Stimulated activated CD8-positive, alpha-beta memory T cell treated with anti-CD3 and anti-CD28 coated beads, Interleukin-7, amount 100 ng/mL, for 4 hours (primary cell): ENCODE data around the gene TAL1.

Experiments
- DNase-seq, 2 donors: peaks; one replicate each; pipeline ENCODE4 v3.0.0-alpha.2; 2020; ENCODE audit warnings: low read depth in 2 of 2

TAL1 gene

DNA sequence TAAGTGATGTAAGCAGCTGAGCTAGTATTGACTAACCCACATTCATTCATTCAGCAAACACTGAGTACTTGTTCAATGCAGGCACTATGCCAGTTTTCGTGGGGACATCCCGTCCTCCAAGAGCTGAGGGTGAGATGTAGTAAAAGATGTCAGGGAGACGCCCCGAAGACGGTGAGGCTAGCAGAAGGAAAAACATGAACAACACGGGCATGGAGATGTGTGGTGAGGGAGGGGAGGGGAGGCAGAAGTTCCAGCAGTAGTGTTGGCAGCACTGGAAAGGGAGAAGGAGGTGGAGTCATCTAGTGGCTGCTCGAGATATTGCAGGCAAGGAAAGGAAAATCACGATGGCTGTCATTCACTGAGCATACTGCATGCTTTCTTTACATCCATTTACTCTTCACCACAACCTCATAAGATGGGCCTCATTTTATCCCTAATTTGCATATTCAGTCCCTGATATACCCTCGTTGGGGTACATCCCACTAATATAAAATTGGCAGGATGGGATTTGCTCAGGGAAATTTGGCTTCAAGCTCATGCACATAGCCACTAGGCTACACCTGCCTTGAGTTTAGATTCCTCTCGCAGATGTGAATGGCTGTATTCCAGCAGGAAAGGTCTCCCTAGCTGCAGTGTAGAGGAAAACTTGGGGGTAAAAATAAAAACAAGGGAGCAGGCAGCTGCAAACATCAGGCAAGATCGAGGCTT is 56.6 kb downstream of the TAL1 start:
- DNase-seq: no peak

DNA sequence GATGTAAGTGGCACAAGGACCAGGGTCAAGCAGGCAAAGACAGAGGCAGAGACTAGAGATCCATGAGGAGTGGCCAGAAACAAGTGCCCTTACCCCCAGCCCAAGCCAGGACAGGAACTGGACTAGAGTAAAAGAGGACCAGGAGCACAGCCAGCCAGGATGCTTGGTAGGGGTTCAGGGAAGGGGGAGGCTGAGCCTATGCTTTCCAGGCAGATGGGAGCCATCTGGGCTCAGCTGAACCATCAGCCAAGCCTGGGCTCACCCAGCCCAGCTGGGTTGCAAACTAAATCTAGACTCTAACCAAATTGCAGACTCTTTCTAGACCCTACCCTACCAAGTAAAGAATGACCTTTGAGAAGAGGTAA is 57.4 kb downstream of the TAL1 start:
- no peak for DNase-seq

DNA sequence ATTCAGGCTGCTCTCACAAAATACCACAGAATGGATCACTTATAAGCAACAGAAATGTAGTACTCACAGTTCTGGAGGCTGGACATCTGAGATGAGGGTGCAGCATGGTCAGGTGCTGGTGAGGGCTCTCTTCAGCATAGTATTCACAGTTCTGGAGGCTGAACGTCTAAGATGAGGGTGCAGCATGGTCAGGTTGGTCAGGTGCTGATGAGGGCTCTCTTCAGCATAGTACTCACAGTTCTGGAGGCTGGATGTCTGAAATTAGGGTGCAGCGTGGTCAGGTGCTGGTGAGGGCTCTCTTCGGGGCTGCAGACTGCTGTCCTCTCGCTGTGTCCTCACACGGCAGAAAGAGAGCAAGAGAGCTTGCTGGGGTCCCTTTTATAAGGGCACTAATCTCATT is 59.2 kb downstream of the TAL1 start:
- DNase-seq: no peak
